GM12891 (cell line): Measurements from ENCODE around the gene PRKAB2.

ENCODE experiments used
- PAX5 ChIP-seq: IDR thresholded peaks from 2 replicates; pipeline ENCODE4 v1.6.1; 2011; ENCODE audit warnings: low read length, moderate library complexity, mild to moderate bottlenecking; ENCODE audit not compliant: insufficient read depth, severe bottlenecking
- POLR2A ChIP-seq: IDR thresholded peaks from 2 replicates; pipeline ENCODE4 v1.6.1; 2011; ENCODE audit warnings: low read depth, low read length, control low read depth
- POLR2AphosphoS5 ChIP-seq: IDR thresholded peaks from 2 replicates; pipeline ENCODE4 v1.6.1; 2011; ENCODE audit warnings: low read depth, low read length, control low read depth
- POU2F2 ChIP-seq: IDR thresholded peaks from 2 replicates; pipeline ENCODE4 v1.6.1; 2011; ENCODE audit warnings: low read depth, mild to moderate bottlenecking, control low read depth, low read length, moderate library complexity
- TAF1 ChIP-seq: IDR thresholded peaks from 2 replicates; pipeline ENCODE4 v1.6.1; 2011; ENCODE audit warnings: low read depth, low read length, control low read depth

GRCh38 chr1:147142886-147143285 lies 29.4 kb downstream of the PRKAB2 start:
- TF ChIP-seq TAF1 = no peak
- TF ChIP-seq POLR2A = no peak
- no peak for TF ChIP-seq POLR2AphosphoS5
- no peak for TF ChIP-seq PAX5
- TF ChIP-seq POU2F2 = no peak
